Inferior parietal cortex (tissue), 1 donor: ENCODE results near the gene PRDM16.

Source experiments
- DNase-seq: peaks from one replicate; pipeline ENCODE4 v3.0.0-alpha.2; 2016; ENCODE audit errors: extremely low spot score

The PRDM16 gene

DNA sequence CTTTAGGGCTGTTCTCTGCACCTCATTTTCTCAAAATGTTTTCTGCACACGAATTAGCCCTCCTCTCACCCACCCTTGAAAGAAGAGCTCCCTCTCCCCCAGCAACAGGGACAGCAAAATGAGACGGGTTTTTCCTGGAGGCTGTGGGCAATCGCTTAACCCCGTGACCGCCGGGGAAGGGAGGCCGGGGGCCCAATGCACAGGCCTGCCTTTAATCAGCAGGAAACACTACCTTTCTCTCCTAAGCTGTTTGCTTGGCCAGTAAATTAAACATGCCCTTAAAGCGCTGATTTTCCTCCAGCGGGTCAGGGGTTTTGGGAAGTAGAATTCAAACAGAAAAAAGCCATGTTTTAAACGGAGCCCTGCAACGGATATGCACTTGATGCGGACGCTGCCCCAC is 114.4 kb downstream of the PRDM16 start:
- no peak for DNase-seq

DNA sequence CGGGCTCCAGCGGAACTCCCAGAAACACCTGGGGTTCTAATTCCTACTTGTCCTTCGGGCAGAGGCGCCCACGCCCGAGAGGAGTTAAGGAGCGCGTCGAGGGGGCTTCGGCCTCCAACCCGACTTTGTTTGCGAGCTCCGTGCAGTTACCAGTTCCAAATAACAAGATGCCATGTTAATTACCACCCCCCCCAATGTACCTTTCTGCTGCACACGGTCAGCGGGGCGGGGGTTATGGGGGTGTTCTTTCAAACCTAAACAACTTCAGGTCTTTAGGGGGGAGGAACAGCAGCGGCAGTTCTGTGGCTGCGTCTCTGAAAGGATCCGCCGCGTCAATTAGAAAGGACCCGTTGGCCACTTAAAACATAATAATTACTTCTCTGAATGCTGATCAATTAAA is 114.8 kb downstream of the PRDM16 start:
- DNase-seq, result no peak

DNA sequence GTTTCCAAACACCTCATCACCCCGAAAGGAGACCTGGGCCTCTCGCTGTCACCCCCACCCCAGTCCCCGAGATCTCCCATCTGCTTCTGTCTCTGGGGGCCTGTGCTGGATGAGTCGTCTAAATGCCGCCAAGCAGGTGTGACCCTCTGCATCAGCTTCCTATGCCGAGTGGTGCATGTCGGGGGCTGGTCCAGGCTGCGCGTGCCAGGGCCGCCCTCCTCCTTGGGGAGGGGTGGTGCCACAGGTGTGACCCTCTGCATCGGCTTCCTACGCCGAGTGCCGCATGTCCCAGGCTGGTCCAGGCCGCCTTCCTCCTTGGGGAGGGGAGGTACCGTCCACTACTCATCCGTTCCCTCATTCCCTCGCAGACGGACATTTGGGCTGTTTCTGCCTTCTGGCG is 115.7 kb downstream of the PRDM16 start:
- no peak for DNase-seq

DNA sequence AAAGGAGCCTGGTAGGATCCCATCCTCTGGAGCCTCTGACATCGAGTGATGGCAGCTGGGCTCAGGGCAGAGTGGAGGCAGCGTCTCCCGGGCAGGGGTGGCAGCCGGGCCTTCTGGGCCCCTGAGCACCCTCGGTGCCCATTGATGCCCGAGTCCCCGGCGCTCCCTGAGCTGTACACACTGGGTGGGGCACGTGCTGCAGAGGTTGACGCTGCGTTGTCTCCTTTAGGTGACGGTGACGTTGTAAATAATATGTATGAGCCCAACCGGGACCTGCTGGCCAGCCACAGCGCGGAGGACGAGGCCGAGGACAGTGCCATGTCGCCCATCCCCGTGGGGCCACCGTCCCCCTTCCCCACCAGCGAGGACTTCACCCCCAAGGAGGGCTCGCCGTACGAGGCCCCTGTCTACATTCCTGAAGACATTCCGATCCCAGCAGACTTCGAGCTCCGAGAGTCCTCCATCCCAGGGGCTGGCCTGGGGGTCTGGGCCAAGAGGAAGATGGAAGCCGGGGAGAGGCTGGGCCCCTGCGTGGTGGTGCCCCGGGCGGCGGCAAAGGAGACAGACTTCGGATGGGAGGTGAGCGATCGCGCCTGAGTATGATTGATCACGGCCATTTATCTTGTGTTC is 117.0 kb downstream of the PRDM16 start:
- no peak for DNase-seq

DNA sequence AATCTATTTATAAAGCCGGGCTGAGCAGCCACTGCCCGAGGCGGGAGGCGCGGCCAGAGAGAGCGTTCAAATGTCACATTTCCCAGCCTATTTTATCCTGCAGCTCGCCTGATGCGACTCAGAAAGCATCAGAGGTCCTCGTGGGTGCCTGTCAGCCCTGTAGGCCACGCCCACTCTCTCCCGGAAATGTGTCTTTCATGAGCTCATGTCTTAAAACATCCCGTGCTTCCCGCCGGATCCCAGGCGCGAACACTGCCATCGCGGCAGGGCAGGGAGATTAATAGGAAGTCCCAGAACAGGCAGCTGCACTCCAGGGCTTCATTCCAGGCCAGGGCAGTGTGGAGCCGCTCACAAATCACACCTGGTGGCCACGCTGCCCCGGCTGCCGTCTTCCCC is 117.5 kb downstream of the PRDM16 start:
- DNase-seq, result no peak

DNA sequence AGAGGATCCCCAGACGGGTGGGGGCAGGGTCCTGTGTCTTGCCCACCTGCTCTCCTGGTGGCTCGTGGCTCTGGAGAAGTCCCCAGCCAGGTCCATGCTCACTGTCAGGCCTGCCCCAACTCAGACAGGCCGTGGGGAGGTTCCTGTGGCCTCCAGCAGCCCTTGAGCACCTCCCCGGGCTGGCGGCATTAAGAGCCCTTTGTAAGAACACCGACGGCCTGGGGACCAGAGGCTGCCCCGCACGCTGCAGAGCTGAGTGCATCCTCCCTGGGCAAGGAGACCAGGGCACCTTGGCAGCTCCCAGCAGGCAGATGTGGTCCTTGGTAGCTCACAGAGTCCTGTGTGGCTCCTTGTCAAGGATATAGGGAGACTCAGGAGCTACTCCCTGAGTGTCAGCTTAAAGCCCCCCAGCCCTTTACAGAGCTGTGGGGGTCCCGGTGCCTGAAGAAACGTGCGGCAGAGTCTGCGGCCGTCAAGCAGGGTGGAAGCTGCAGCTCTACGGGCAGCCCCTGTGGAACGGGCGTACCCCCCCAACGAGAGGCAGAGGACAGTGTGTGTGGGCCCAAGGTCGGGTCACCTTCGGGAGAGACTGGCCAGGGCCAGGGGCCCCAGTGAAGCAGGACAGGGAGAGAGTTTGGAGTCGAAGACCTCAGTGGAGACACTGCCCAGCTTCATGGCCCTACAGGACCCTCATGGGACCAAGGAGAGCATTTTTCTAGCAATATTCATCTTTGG is 118.6 kb downstream of the PRDM16 start:
- no peak for DNase-seq

DNA sequence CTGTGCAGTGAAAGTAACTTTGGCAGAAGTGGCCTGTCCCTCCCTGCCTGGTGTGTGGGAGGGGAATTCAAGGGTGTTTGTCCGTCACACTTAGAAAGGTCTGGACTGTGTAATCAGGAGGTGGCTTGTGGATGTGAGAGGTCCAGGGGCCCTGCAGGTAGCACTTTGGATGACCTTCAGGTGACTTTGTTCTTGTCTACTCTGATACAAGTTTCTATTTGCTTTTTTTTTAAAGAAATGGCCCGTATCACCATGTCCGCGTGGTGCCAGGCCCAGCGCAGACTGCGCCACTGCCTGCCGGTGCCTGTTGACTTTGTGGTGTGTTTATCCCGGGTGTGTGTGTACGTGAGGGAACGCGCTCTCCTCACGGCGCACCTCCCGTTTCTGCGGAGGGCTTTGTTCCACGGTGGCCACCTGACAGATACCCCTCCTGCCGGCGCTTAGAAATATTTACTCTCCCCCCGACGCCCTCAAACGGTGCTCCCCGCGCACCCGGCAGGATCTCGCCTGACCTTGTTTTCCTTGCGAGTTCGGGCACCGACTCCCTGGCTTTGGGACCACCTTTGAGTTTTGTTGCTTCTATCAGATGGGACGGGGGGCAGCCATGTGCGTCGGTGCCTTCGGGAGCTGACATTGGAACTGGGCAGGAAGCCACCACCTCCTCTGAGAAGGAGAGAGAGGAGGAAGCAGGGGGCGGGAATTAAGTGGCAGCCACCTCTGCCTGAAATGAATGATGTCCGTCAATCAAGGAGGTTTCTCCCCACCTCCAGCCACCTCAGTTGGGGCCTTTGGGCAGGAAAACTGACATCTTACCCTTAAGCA is 119.4 kb downstream of the PRDM16 start:
- DNase-seq, result no peak

DNA sequence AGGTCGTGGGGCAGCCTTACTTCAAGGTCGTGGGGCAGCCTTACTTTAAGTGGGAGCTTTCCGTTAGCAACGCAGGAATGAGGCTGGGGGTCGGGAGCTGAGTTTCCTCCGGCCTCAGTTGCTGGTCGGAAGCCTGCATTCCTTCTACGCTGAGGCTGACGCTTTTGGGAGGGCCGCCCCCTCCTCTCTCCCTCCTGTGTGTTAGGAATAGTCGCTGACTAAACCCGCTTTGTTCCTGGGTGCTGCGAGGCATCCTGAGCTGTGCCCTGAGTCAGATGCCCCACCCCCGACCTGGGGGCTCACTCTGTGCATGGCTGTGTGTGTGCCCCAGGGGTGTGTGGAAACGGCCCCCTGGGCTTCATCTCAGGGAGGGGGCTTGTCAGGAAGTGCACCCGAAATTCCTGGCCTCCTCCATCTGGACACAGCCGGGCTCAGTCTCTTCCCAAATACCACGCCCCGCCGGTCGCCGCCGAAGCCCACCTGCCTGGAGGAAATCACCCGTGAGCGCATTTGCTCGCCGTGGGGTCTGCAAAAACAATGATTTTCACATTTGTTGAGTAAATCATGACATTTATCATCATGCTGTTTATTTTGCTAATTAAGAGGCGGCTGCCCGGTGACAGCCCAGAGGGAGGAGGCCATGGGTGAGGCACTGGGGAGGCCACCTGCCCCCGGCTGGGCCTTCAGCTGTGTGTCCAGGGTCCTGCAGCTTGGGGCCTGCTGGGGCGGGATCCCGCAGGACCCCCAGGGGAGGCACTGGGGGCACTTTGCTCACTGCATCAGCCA is 121.4 kb downstream of the PRDM16 start:
- no peak for DNase-seq

DNA sequence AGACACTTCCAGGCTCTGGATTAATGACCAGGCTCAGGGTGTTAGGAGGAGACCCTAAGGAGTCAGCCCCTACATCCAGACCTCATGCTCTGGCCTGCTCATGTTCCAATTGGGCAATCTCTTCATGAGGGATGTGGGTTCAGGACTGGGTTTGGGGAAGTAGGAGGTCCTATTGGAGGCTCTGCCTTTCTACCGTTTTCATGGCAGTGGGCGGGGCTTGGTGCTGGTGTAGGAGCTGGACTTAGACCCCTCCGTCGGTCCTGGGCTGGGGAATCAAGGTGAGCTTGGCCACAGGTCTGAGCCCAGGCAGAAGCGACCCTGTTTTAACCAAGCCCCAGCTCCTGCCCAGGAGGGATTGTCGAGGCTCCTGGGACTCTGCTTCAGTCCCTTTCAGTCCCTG is 123.4 kb downstream of the PRDM16 start:
- DNase-seq, result no peak

DNA sequence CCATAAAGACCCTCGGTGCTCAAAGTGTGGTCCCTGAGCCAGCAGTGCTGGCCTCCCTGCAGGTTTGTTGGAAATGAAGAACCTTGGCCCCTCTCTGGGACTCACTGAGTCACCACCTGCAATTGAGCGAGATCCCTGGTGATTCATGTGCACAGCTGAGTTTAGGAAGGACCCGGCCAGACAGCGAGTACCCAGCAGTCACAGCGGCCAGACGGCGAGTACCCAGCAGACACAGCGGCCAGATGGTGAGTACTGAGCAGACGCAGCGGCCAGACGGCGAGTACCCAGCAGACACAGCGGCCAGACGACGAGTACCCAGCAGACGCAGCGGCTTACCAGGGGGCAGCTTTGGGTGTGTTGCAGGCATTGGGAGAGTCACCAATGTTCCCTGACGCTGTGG is 123.8 kb downstream of the PRDM16 start:
- no peak for DNase-seq

DNA sequence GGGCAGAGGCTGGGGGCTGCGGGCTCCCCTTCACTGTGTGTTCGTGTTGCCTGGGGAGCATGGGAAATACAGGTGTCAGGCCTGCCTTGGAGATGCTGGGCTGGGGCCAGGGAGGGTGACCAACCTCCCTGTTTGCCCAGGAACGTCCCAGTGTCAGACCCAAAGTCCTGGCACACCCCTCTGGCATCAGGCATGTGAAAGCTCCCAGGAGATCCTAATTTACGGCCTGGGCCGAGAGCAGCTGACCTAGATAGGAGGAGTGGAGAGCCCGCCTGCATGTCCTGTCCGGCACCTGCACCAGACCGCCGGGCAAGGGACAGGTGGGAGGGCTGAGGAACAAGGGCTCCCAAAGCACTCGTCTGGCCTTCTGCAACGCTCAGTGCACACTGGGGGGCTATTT is 124.8 kb downstream of the PRDM16 start:
- DNase-seq, result no peak

DNA sequence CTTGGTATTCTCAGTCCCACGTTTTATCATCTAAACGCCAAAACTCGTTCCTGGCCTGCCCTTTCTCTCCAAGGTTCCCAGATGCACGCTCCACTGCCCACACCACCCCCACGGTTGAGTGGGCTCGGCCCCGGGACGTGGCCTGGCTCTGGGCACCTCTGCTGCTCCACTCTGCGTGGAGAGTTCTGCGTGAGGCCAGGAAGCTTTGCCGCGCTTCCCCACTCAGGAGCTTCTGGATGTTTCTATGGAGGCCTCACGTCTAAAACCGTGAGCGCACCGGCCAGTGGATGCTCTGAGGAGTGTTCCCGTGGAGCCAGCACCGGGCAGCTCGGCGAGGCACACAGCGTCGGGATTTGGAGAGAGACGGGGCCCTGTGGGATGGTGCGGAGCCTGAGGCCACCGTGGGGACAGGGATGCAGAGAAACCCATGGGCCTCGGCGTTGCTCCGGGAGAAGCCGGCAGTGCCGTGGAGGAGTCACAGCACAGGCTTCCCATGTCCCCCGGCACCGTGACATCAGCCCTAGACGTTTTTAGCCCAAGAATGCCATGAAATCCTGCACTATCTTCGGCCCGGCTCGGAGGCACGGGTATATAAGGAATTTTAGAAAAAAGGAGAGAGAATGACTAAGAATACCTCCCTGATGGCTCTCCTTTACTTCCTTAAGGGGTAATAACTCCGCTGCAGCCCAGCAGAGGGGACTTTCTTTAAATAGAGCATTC is 125.9 kb downstream of the PRDM16 start:
- DNase-seq, result no peak

DNA sequence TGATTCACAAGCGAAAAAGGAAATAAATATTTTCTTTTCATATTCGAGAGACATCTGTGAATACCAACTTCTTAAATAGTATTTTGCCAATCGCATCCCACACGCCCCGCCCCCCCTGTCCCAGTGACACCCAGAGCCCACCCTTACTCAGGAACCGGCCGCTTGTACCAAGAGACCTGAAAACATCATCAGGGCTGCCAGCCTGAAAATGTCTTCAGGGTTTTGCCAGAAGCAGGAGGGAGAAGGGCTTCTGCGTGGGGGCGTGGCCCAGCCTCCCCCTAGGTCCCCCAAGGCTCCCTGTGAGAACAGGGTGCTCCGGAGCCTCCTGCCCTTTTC is 126.4 kb downstream of the PRDM16 start:
- DNase-seq, result no peak

DNA sequence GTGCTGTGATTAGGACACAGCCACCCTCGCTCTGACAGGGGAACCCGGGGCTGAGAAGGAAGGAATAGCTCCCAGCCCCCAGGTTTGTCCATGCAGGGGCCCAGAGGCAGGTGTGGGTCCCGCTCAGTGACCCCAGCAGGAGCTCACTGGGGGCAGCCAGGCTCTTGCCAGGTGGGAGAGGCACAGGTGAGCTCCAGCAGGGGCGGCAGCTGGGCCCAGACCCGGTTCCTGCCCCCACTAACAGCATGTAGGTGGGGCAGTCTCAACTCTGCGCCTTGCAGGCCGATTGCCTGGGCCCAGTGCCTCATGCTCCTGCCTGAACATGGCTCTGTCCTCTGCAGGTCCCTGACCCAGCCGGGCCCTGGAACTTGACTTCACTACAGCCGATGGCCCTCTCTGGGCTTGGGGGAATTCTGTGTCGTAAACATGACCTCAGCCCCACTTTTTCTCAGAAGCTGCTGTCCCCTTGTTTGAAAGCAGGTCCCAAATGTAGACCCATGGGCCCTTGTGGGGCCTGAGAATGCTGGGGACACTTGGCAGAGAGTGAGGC is 127.0 kb downstream of the PRDM16 start:
- no peak for DNase-seq

DNA sequence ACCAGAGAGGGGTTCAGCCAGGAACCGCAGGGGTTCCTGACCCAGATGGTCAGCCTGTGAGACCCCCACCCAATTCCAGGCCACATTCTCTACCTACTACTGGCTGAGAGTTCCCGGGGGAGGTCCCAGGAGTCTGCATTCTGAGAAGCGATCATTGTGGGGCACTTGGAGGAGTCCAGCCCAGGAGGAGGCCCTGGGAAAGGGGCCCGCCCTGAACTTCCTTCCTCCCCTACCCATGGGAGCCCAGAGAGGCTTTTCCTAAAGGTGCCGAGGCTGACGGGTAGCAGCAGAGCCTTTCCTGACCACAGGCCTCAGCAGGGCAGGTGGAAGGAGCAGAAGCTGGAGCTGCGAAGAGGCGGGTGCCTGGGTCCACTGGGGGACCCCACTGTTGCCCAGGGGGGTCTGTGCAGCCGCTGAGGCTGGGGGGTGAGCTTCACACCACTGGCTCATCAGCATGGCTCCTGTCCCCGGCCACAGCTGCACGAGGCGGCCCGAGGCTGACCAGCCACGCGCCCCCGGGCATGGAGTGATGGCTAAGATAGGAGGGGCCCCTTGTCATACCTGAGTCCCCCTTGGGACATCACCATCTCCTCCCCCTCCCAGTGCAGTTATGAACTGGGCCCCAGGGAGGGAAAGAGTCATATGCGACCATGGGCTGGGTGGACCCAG is 127.7 kb downstream of the PRDM16 start:
- no peak for DNase-seq

DNA sequence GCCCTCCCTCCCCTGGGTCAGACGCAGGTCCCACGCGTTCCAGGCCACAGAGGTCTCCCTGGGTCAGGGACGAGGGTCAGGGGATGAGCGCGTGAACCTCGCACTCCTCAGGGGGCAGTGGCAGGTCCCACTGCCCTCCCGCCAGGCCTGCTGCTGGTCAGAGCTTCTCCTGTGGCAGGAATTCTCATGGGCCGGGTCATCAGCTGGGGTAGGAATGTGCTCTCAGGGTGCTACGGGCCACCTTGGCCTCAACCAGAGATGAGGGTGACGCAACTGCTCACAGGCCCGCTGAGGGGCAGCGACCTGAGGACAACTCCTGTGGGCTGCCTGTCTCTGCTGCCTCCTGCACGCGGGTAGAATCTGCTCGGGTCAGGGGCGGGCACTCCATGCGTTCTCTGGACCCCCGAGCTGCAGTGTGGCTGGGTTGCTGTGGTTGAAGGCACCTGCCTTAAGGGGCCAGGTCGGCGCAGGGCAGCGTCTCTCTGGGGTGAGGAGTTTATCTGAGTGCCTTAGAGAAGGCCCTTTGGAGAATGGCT is 128.8 kb downstream of the PRDM16 start:
- no peak for DNase-seq

DNA sequence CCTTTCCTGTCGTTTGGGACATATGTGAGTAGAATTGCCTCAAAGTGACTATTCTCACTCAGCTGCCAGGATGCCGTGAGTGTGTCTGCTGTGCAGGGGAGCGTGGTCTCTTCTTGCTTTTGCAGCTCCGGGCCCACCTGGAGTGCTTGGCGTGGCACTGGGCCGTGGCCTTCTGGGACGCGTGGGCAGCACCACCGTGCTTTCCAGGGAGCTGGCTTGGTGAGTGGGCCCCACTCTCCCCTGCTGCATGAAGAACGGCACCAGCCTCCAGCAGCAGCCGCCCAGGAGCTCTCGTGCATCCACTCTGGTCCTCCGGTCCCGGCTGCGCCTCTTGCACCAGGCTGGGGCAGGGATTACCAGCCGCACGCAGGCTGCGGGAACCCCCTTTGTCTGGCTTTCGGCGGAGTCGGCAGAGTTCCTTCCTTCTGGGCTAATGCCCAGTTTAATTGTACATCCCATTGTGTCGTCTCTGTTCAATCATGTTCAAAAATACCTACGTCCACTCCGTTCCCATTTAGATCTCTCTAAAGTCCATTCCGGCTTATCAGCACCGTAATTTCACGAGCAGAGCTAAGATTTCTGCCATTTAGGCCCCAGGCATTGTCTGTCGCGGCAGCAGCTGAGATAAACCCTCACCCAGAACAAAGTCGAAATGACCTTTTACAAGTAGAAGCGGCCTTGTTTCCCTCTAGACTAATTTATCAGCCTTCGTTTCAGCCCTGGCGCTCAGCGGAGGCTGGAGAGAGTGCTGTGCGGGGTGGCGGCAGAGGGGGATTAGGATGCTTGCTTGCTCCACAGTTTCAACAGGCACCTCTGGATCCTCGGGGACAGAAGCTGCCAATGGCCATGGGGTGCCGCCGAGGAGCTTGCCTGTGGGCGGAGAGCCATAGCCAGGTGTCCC is 129.6 kb downstream of the PRDM16 start:
- DNase-seq, result no peak

DNA sequence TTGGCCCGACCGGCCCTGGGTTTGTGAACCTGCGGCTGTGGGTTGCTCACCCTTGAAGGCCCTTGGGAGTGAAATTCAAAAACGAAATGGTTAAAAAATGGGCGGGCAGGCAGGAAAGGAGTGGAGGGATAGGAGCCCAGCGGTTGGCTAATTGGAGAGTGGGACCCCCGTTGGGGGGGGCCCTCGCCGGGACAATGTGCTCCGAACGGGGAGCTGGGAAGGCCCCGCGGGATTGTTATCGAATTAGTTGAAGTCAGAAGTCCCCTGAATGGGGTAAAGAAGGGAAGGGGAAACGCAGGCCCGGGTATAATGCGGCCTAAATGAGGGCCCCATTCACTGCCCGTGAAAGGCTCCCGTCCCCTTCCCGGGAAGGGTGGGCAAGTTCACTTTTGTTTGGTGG is 135.7 kb downstream of the PRDM16 start:
- no peak for DNase-seq

DNA sequence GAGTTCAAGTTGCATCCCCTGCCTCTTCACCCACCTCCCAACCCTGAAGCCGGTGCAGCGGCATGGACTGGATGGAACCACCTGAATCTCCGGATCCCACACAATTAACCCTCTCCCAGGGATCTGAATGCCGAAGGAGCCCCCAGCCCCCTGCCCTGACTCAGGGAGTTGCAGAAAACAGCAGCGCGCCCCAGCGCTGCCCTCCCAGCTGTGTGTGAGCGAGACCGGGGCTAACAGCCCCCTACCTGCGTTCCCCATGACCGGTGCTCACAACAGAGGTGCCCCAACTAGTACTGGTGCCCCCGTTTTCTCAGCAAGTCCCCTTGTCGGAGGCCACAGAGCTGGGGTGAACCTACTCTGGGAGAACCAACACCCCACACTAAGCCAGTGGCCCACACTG is 136.8 kb downstream of the PRDM16 start:
- DNase-seq, result no peak
